Measurements from ENCODE around the gene SNX25.

Gene SNX25

GRCh38 chr4:185270037-185270436, 60.6 kb downstream of the SNX25 start:
- DNase-seq, result no peak

DNA sequence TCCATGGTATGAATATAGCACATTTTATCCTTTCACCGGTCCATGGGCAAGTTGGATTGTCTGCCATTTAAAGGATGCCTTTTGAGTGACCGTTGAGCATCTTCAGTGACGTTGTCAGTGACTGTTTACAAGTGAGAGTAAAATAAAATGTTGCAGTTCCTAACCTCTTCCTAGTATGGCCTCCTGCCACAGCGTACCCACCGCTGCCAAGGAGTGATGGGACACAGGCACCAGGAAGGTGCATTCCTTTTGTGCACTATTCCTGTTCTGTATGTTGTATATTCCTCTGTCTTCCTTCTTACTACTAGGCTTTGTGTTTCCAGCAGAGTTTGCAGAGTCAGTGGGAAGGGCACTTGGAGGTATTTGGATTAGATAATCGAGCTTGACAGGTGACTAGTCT, 61.5 kb downstream of the SNX25 start:
- DNase-seq, result no peak

- DNase-seq, result no peak
These were observed 62.8 kb downstream of the SNX25 start for GRCh38 chr4:185272245-185272644.

DNA sequence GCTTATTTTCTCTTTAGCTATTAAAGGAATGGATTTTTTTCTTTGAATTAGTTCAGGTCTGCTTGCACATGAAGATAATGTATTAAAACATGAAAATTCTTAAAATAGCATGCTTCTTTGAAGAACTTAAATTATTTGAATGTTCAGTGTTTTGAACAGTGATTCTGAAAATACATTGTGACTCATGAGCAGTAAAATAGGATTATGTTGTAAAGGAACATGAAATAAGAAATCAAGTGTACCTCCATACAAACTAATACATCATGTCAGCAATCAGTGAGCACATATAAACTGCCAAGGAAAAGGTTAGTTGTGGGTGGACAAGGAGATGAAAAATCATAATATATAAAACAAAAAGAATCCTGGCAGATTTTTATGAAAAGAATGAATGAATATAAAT, 66.1 kb downstream of the SNX25 start:
- no peak for DNase-seq

DNA sequence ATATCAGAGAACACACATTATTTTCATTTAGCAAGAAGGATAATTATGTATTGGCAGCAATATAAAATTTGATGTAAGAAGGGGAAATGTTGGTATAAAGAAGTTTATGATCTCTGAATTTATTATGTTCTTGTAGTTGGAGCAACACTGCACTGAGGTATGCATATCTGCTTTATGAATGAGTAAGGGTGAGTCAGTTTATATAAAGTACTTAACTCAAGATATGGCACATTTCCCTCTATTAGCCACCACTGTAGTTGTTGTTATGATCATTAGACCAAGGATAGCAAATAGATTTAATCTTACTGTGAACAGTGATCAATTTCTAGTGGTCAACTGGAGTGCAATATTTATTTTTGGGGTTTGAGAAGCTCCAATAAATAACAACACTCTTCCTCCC, 66.6 kb downstream of the SNX25 start:
- DNase-seq, result no peak

DNA sequence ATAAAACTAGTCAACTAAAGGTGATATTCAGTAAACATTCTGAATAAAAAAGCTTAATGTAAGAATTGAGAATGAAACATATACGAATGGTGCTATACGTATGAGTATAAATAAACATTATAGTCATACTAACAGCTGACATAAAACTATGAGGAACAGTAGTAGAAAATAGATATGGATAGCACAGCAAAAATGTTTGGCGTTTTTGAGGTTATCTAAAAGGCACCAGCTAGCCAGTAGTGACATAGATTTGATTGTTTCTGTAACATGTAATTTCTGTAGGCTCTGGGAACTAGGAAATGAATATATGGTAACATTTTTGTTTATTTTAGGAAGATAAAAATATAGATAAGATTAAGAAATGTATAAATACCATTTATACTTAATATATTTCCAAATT, 69.3 kb downstream of the SNX25 start:
- DNase-seq, result no peak

DNA sequence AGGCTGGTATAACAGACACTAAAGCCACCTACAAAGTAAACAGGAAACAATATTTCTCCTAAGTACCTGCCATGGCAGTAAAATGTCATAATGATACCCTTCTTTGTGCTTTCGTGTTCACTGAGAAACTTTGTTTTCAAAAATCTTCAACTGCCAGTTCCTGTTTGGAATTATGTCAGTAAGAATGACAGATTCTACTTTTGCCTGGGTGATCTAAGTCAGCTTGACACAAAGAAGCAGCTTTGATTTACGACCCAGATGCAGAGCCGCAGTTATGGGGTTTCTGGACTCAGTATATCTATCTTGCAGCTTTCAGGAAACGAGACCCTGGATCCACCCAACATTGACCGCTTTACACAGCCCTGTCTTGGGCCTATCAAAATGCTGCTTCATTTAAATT, 71.2 kb downstream of the SNX25 start:
- no peak for DNase-seq

DNA sequence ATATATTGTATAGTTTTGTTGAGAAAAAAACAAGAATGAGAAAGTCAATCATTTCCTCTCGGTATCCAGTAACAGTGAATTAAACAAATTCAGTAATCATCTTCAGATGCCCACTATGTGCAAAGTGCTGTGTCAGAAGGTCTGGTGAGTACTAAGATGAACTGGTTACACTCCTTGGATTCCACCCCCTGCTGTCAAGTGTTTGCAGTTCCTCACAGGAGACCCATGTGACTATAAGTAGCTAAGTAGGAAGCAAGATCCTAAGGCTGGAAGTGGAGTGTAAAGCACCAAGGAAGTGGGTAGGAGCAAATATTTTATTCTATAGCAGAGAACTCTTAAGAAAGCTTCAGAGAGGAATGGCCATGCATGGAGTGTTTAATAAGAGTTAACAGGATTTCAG, 73.6 kb downstream of the SNX25 start:
- DNase-seq, result no peak

- peak; percentile 8 for DNase-seq
These were observed 74.3 kb downstream of the SNX25 start for GRCh38 chr4:185283723-185284122.

DNA sequence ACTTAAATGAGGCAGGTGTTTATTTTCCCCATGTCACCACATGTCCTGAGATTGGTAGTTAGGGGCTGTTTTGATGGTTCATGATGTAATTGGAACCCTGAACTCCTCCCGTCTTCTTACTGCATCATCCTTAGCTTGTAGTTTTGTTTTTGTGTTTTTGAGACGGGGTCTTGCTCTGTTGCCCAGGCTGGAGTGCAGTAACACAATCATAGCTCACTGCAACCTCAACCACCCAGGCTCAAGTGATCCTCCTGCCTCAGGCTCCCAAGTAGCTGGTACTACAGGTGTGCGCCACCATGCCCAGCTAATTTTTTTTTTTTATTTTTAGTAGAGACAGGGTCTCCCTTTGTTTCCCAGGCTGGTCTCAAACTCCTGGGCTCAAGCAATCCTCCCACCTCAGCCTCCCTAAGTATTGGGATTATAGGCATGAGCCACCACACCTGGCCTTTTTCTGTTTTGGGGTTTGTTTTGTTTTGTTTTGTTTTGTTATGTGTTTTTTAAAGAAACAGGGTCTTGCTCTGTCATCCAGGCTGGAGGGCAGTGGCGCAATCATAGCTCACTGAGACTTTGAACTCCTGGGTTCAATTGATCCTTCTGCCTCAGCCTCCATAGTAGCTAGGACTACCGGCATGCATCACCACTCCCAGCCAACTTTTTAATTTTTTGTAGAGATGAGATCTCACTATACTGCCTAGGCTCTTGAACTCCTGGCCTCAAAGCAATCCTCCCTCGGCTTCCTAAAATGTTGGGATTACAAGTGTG, 76.4 kb downstream of the SNX25 start:
- no peak for DNase-seq

- no peak for DNase-seq
These were observed 77.2 kb downstream of the SNX25 start for GRCh38 chr4:185286571-185286970.

DNA sequence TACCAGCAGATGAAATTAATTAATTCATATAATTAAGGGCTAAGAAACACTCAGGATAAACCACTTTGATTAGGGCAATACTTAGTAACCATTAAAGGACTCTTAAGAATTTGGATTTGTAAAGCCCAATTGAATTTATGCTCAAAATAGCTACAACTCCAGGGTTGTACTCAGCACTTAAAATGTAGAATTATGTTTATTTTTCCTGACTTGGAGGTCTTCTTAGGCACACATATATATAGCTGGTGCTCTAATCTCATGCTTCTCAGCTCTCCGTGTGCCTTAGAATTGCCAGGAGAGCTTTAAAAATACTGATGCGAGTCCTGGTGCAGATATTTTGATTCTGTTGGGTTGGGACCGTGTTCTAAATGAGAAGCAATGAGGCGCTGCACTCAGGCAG, 77.6 kb downstream of the SNX25 start:
- DNase-seq, result no peak

- no peak for DNase-seq
These were observed 80.7 kb downstream of the SNX25 start for GRCh38 chr4:185290018-185290607.

- DNase-seq, result no peak
These were observed 81.3 kb downstream of the SNX25 start for GRCh38 chr4:185290656-185291055.

DNA sequence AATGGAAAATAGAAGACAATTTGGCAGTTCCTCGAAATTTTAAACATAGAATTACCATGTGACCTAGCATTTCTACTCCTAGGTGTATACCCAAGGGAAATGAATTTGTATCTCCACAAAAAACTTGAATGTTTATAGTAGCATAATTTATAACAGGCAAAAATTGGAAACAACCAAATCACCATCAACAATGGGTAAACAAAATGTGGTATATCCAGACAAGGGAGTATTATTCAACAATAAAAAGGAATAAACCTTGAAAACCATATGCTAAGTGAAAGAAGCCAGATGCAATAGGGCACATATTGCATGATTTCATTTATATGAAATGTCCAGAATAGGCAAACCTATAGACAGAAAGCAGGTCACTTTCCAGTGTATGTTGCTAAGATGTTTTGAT, 83.8 kb downstream of the SNX25 start:
- DNase-seq, result no peak

- no peak for DNase-seq
These were observed 87.5 kb downstream of the SNX25 start for GRCh38 chr4:185296665-185297460.

DNA sequence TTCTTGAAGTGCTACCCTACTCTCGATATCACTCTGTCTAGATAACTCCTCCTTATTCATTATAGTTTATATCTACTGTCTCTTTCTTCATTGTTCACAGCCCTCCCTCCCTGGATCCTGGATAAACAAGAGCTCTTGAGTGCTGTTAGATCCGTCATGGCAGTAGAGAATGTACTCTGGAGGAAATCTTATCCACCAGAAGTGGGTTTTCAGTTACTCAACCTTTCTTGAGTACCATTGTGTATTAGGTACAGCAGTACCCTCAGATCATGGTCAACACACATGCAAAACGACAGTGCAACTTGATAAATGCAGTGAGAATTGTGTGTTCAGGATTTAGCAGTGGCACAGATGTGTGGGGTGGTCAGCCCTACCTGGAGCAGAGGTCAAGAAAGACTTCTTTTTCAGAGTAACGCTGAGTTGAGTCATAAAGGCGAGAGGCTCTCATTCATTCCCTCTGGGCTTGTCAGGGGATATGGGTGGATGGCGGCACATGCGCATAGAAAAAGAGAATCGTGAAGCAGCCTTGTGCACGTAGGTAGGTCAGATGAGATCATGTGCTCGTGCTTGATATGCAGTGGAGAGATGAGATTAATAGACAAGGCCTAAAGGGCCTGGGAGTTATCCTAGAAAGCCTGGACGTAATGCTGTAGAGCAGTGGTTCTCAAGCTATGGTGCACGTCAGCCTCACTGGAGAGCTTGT, 89.5 kb downstream of the SNX25 start:
- DNase-seq, result no peak

GRCh38 chr4:185304541-185304940, 95.1 kb downstream of the SNX25 start:
- DNase-seq, result no peak

DNA sequence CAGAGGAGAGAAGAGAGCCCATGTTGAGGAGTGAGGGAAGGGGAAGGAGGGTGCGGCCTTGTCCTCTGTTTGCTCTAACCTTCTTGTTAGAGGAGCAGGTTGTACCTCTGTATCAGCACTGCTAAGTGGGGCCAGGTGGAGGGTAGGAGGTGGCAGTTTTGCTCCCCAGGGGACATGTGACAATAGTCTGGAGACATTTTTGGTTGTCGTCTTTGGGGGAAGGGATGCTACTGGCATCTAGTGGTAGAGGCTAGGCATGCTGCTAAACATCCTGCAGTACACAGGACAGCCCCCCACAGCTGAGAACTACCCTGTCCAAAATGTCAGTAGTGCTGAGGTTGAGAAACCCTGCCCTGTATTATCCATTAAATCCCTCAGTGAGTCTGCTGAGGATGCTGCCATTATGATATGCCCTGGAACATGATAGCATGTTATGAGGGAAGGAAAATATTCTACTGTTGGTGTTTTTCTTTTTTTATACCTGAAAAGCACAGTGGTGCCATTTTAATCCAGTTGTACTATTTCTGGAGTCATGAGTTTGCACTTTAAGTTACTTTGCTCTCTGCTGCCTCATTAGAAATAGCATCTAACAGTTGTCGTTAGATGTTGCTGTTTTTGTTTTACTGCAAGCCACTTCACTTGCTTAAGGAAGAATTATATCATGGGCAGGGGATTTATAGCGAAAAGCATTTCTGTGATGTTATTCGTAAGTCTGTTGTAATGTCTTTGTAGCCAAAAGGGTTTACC, 95.7 kb downstream of the SNX25 start:
- peak; percentile 23 for DNase-seq

GRCh38 chr4:185305979-185306442, 96.6 kb downstream of the SNX25 start:
- no peak for DNase-seq

DNA sequence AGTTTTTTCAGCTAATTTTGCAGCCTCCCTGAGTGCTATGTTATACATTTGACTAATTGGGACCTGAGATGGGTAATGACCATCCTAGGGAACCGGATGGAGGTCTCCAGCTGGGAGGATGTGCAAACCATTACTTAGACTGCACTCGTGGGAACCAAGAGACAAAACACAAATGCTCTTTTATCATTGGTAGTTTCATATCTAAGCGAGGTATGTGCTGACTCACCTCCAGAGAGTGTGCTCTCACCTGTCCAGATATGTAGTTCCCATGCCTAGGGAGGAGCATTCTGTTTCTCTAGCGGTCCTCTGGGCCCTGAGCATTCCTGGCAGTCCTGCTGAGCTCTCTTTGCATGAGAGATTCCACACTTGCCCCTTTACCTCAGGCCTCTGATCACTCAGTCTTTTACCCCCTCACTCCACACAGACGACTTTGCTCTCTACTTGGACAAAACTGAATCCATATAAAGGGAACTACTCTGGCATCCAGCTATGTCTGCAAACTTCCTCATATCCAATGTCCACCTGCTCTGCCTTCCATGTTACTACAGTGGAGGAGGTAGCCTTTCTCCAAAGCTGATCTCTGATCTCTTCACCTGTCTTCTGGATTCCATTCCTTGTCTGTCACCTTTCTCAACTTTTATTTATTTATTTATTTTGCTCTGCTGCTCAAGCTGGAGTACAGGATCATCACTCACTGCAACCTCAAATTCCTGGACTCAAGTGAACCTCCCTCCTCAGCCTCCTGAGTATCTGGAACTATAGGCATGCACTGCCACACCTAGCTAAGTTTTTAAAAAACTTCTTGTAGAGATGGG, 97.9 kb downstream of the SNX25 start:
- DNase-seq, result no peak

DNA sequence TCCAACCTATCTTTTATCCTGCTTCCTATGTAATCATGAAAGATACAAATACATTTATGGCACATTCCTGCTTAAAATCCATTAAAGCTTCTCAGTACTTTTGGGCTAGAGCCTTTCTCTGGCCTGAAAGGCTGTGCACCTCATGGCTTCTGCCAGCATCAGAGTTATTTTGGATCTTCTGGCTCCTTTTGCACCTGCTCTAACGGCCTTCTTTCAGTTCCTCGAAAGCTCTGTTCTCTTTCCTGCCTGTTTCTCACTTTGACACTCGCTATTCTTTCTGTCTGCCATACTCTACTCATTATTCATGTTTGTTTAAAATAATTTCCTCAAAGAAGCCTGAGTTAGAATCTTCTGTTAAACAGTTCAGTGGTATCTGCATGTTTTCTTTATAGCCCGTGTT, 100.4 kb downstream of the SNX25 start:
- no peak for DNase-seq

All from CD4-positive, alpha-beta T cell treated with Interleukin-4 for 4 hours (primary cell).